Subcutaneous abdominal adipose tissue (tissue), 5 donors: ENCODE data around the gene KRT40.

ENCODE experiments used
- H3K27ac ChIP-seq: one replicate; pipeline ENCODE4 v1.7.0; 2013; ENCODE audit warnings: low read depth, mild to moderate bottlenecking, inconsistent platforms, low read length, moderate library complexity
- H3K27me3 ChIP-seq, 5 donors: one replicate each; pipeline ENCODE4 v1.7.0; 2013; ENCODE audit warnings: low read length in 5 of 5, inconsistent platforms in 1 of 5; ENCODE audit not compliant: control insufficient read depth in 5 of 5, insufficient read depth in 4 of 5
- H3K36me3 ChIP-seq, 5 donors: one replicate each; pipeline ENCODE4 v1.7.0; 2013; ENCODE audit warnings: low read length in 5 of 5; ENCODE audit not compliant: control insufficient read depth in 5 of 5, insufficient read depth in 5 of 5
- H3K4me1 ChIP-seq, 5 donors: one replicate each; pipeline ENCODE4 v1.7.0; 2013; ENCODE audit warnings: low read length in 5 of 5, mild to moderate bottlenecking in 3 of 5, moderate library complexity in 1 of 5; ENCODE audit not compliant: control insufficient read depth in 5 of 5, insufficient read depth in 5 of 5
- H3K4me3 ChIP-seq, 5 donors: one replicate each; pipeline ENCODE4 v1.7.0; 2013; ENCODE audit warnings: low read length in 5 of 5, low read depth in 1 of 5
- H3K9ac ChIP-seq, 5 donors: one replicate each; pipeline ENCODE4 v1.7.0; 2013; ENCODE audit warnings: low read length in 5 of 5, mild to moderate bottlenecking in 4 of 5, moderate library complexity in 3 of 5
- H3K9me3 ChIP-seq, 5 donors: one replicate each; pipeline ENCODE4 v1.7.0; 2013; ENCODE audit warnings: low read length in 5 of 5; ENCODE audit not compliant: control insufficient read depth in 5 of 5
- donor health status: healthy.
- donor health status: healthy.
- donor health status: healthy.
- donor health status: healthy.
- donor health status: healthy.

The KRT40 gene

GRCh38 chr17:41013606-41014005, 29.5 kb upstream of the KRT40 start:
- Histone ChIP-seq H3K4me1 (no peaks in the 10 kb centered on the region), H3K9me3 (no peaks in the 10 kb centered on the region), H3K27ac (no peak overlapping the region), H3K4me3 (no peak overlapping the region), H3K27me3 (no peaks in the 10 kb centered on the region), H3K36me3 (no peaks in the 10 kb centered on the region), H3K9ac (no peak overlapping the region)

GRCh38 chr17:41013181-41013580, 29.1 kb upstream of the KRT40 start:
- Histone ChIP-seq H3K27ac (no peak overlapping the region), H3K9me3 (no peaks in the 10 kb centered on the region), H3K4me3 (no peak overlapping the region), H3K4me1 (no peaks in the 10 kb centered on the region), H3K36me3 (no peaks in the 10 kb centered on the region), H3K9ac (no peak overlapping the region), H3K27me3 (no peaks in the 10 kb centered on the region)

- no peaks in the 10 kb centered on the region for H3K36me3 ChIP-seq
- no peaks in the 10 kb centered on the region for H3K4me1 ChIP-seq
- H3K27ac ChIP-seq: no peak overlapping the region
- no peaks in the 10 kb centered on the region for H3K9me3 ChIP-seq
- no peak overlapping the region for H3K4me3 ChIP-seq
- no peak overlapping the region for H3K9ac ChIP-seq
- no peaks in the 10 kb centered on the region for H3K27me3 ChIP-seq
Observed at GRCh38 chr17:41012326-41013120, 28.4 kb upstream of the KRT40 start.

GRCh38 chr17:41010441-41010840, 26.3 kb upstream of the KRT40 start:
- Histone ChIP-seq H3K9ac (no peak overlapping the region), H3K4me1 (no peaks in the 10 kb centered on the region), H3K9me3 (no peaks in the 10 kb centered on the region), H3K27me3 (no peaks in the 10 kb centered on the region), H3K27ac (no peak overlapping the region), H3K4me3 (no peak overlapping the region), H3K36me3 (no peaks in the 10 kb centered on the region)

- no peaks in the 10 kb centered on the region for H3K27me3 ChIP-seq
- no peaks in the 10 kb centered on the region for H3K9me3 ChIP-seq
- H3K9ac ChIP-seq: no peak overlapping the region
- H3K36me3 ChIP-seq: no peaks in the 10 kb centered on the region
- H3K4me3 ChIP-seq: no peak overlapping the region
- H3K4me1 ChIP-seq: no peaks in the 10 kb centered on the region
- H3K27ac ChIP-seq: no peak overlapping the region
Observed at GRCh38 chr17:41009936-41010335, 25.8 kb upstream of the KRT40 start.

- no peaks in the 10 kb centered on the region for H3K9me3 ChIP-seq
- H3K4me1 ChIP-seq: no peaks in the 10 kb centered on the region
- H3K36me3 ChIP-seq: no peaks in the 10 kb centered on the region
- H3K9ac ChIP-seq: no peak overlapping the region
- H3K27ac ChIP-seq: no peak overlapping the region
- H3K4me3 ChIP-seq: no peak overlapping the region
- peaks cover 0 to 2% (median 0%) of the 10 kb centered on the region in 5 donors for H3K27me3 ChIP-seq
Observed at GRCh38 chr17:41009301-41009760, 25.2 kb upstream of the KRT40 start.

- Histone ChIP-seq H3K9me3 (no peaks in the 10 kb centered on the region), H3K4me1 (no peaks in the 10 kb centered on the region), H3K36me3 (no peaks in the 10 kb centered on the region), H3K27me3 (peaks cover 0 to 3% (median 0%) of the 10 kb centered on the region in 5 donors), H3K9ac (no peak within 1 kb of the TSS), H3K27ac (no peak within 1 kb of the TSS), H3K4me3 (no peak within 1 kb of the TSS)
Observed at GRCh38 chr17:41008811-41009210, 24.7 kb upstream of the KRT40 start, which contains the start of gene KRTAP3-1. KRTAP3-1 (minus strand) TSS chr17:41009128; CDS start chr17:41009074, 54 bp downstream.

- H3K9me3 ChIP-seq: no peaks in the 10 kb centered on the region
- H3K27me3 ChIP-seq: peaks cover 0 to 3% (median 0%) of the 10 kb centered on the region in 5 donors
- no peak overlapping the region for H3K4me3 ChIP-seq
- no peaks in the 10 kb centered on the region for H3K36me3 ChIP-seq
- no peak overlapping the region for H3K9ac ChIP-seq
- no peaks in the 10 kb centered on the region for H3K4me1 ChIP-seq
- no peak overlapping the region for H3K27ac ChIP-seq
Observed at GRCh38 chr17:41004397-41004796, 20.3 kb upstream of the KRT40 start.

- Histone ChIP-seq H3K36me3 (no peaks in the 10 kb centered on the region), H3K9me3 (no peaks in the 10 kb centered on the region), H3K27ac (no peak overlapping the region), H3K4me1 (no peaks in the 10 kb centered on the region), H3K9ac (no peak overlapping the region), H3K27me3 (peaks cover 0 to 3% (median 0%) of the 10 kb centered on the region in 5 donors), H3K4me3 (no peak overlapping the region)
Observed at GRCh38 chr17:41003926-41004325, 19.8 kb upstream of the KRT40 start.

GRCh38 chr17:41002814-41003213, 18.7 kb upstream of the KRT40 start:
- Histone ChIP-seq H3K27me3 (peaks cover 0 to 3% (median 0%) of the 10 kb centered on the region in 5 donors), H3K4me3 (no peak overlapping the region), H3K36me3 (no peaks in the 10 kb centered on the region), H3K27ac (no peak overlapping the region), H3K9me3 (no peaks in the 10 kb centered on the region), H3K4me1 (no peaks in the 10 kb centered on the region), H3K9ac (no peak overlapping the region)
